HEK293 (cell line): Measurements from ENCODE around the gene COPB1.
A peak's percentile ranks its signal among the peaks of the same experiment; 100 is the strongest.

Experiments
- CTCF ChIA-PET: fragments of 350-600 bp; formaldehyde crosslinking; extraction: SDS; loops from one replicate; lab custom pipeline; 2021; ENCODE audit warnings: antibody characterized with exemption; lab: Yijun Ruan, JAX
- POLR2A ChIA-PET: fragments of 300-600 bp; formaldehyde crosslinking; extraction: SDS; loops from one replicate; lab custom pipeline; 2020; ENCODE audit warnings: antibody characterized with exemption, inconsistent platforms; lab: Yijun Ruan, JAX
- H3K27ac ChIP-seq: fragments of 200-500 bp; sonication (Bioruptor generic); 2 replicates; pipeline ENCODE4 v1.5.1; 2014; ENCODE audit warnings: low read depth, low read length, control low read depth, inconsistent platforms; ENCODE audit errors: extremely low read depth
- H3K36me3 ChIP-seq, 2 experiments: fragments of 200-500 bp in 1 of 2; sonication (Bioruptor generic) in 1 of 2; 1 replicate in 1 of 2; 2 replicates in 1 of 2; pipeline ENCODE4 v1.5.1; 2014 to 2017; ENCODE audit warnings: inconsistent platforms in 2 of 2, low read length in 2 of 2; ENCODE audit not compliant: control insufficient read depth in 2 of 2, insufficient read depth in 1 of 2
- H3K4me1 ChIP-seq: fragments of 200-500 bp; sonication (Bioruptor generic); 2 replicates; pipeline ENCODE4 v1.5.1; 2014; ENCODE audit warnings: mild to moderate bottlenecking, low read length, inconsistent platforms; ENCODE audit not compliant: control insufficient read depth, insufficient read depth
- H3K4me3 ChIP-seq: 2 replicates; pipeline ENCODE4 v1.5.1; 2011; ENCODE audit warnings: low read depth, mild to moderate bottlenecking, control low read depth, low read length, moderate library complexity
- H3K9me3 ChIP-seq: fragments of 200-500 bp; sonication (Bioruptor generic); 2 replicates; pipeline ENCODE4 v1.5.1; 2014; ENCODE audit warnings: low read depth, low read length, inconsistent platforms; ENCODE audit not compliant: control insufficient read depth, insufficient read depth
- BCL11A ChIP-seq: fragments of 450-650 bp; formaldehyde crosslinking; IDR thresholded peaks from 2 replicates; pipeline ENCODE4 v1.5.1; 2016; ENCODE audit warnings: low read depth, missing biosample characterization, missing genetic modification characterization
- BCL11B ChIP-seq: fragments of 450-650 bp; formaldehyde crosslinking; IDR thresholded peaks from 2 replicates; pipeline ENCODE4 v1.5.1; 2016; ENCODE audit warnings: low read depth, missing biosample characterization, missing genetic modification characterization
- HOXC10 ChIP-seq: sonication (generic); formaldehyde crosslinking; IDR thresholded peaks from 2 replicates; pipeline ENCODE4 v1.8.1; 2023; ENCODE audit warnings: mild to moderate bottlenecking, missing genetic modification reagents
- KLF9 ChIP-seq: fragments of 450-650 bp; formaldehyde crosslinking; IDR thresholded peaks from 2 replicates; pipeline ENCODE4 v1.5.1; 2016; ENCODE audit warnings: missing biosample characterization, missing genetic modification characterization, low read depth
- RBAK ChIP-seq: fragments of 450-650 bp; formaldehyde crosslinking; IDR thresholded peaks from 2 replicates; pipeline ENCODE4 v1.5.1; 2016; ENCODE audit warnings: missing biosample characterization, missing genetic modification characterization
- SETDB1 ChIP-seq: IDR thresholded peaks from one replicate; pipeline ENCODE4 v1.6.1; 2017; ENCODE audit warnings: mild to moderate bottlenecking, low read length, moderate library complexity, mixed read lengths; ENCODE audit not compliant: insufficient read length
- TRIM28 ChIP-seq: IDR thresholded peaks from 2 replicates; pipeline ENCODE4 v1.6.1; 2011; ENCODE audit warnings: low read length, control low read depth, borderline replicate concordance
- YY1 ChIP-seq: fragments of 450-650 bp; formaldehyde crosslinking; IDR thresholded peaks from 2 replicates; pipeline ENCODE4 v1.5.1; 2018; ENCODE audit warnings: missing biosample characterization, missing genetic modification characterization
- ZEB2 ChIP-seq: fragments of 450-650 bp; formaldehyde crosslinking; IDR thresholded peaks from 2 replicates; pipeline ENCODE4 v1.5.1; 2016; ENCODE audit warnings: missing biosample characterization, missing genetic modification characterization
- ZNF221 ChIP-seq: fragments of 450-650 bp; formaldehyde crosslinking; IDR thresholded peaks from 2 replicates; pipeline ENCODE4 v1.5.1; 2017; ENCODE audit warnings: missing biosample characterization, missing genetic modification characterization, borderline replicate concordance
- ZNF292 ChIP-seq: fragments of 450-650 bp; formaldehyde crosslinking; IDR thresholded peaks from 2 replicates; pipeline ENCODE4 v1.5.1; 2016; ENCODE audit warnings: low read depth, missing biosample characterization, missing genetic modification characterization, borderline replicate concordance
- ZNF324 ChIP-seq: fragments of 450-650 bp; formaldehyde crosslinking; IDR thresholded peaks from 2 replicates; pipeline ENCODE4 v1.5.1; 2016; ENCODE audit warnings: missing biosample characterization, missing genetic modification characterization
- ZNF335 ChIP-seq: fragments of 450-650 bp; formaldehyde crosslinking; conservative IDR thresholded peaks from 2 replicates; pipeline ENCODE4 v1.5.1; 2016; ENCODE audit warnings: missing biosample characterization, missing genetic modification characterization
- ZNF350 ChIP-seq: fragments of 450-650 bp; formaldehyde crosslinking; IDR thresholded peaks from 2 replicates; pipeline ENCODE4 v1.5.0; 2017; ENCODE audit warnings: missing biosample characterization, mild to moderate bottlenecking, missing genetic modification characterization
- ZNF37A ChIP-seq: fragments of 450-650 bp; IDR thresholded peaks from 2 replicates; pipeline ENCODE4 v1.5.1; 2018; ENCODE audit warnings: missing biosample characterization, missing genetic modification characterization
- ZNF501 ChIP-seq: fragments of 450-650 bp; formaldehyde crosslinking; IDR thresholded peaks from 2 replicates; pipeline ENCODE4 v1.5.1; 2016; ENCODE audit warnings: missing biosample characterization, missing genetic modification characterization
- ZNF571 ChIP-seq: fragments of 450-650 bp; formaldehyde crosslinking; IDR thresholded peaks from 2 replicates; pipeline ENCODE4 v1.5.0; 2017; ENCODE audit warnings: missing biosample characterization, missing genetic modification characterization
- ZNF664 ChIP-seq: fragments of 450-650 bp; formaldehyde crosslinking; IDR thresholded peaks from 2 replicates; pipeline ENCODE4 v1.5.1; 2016; ENCODE audit warnings: missing biosample characterization, missing genetic modification characterization
- ZNF692 ChIP-seq: fragments of 450-650 bp; formaldehyde crosslinking; IDR thresholded peaks from 2 replicates; pipeline ENCODE4 v1.5.1; 2016; ENCODE audit warnings: missing biosample characterization, missing genetic modification characterization

COPB1 gene

GRCh38 chr11:14529321-14529720 lies 29.7 kb upstream of the COPB1 start:
- POLR2A ChIA-PET, result interaction anchor here (0.5 kb wide), 1 partner anchor 59 kb away, joined by 4 read pairs; no protein-coding TSS in a partner anchor
- TF ChIP-seq ZNF37A, result no peak
- no peak for TF ChIP-seq ZNF221
- TF ChIP-seq YY1, result no peak
- no peak for TF ChIP-seq ZNF324 (tag by site-specific recombination)
- no peak for TF ChIP-seq ZNF292
- TF ChIP-seq HOXC10 (CRISPR knock-in tag), result no peak
- TF ChIP-seq, all 188 proteins: peak for 0
- H3K36me3 ChIP-seq, result no peaks in the 10 kb centered on the region
- H3K9me3 ChIP-seq, result no peaks in the 10 kb centered on the region
- H3K4me3 ChIP-seq, result no peak overlapping the region
- H3K4me1 ChIP-seq, result no peaks in the 10 kb centered on the region
- CTCF ChIA-PET, result interaction anchor here (1.0 to 1.4 kb wide), 2 partner anchors 9 to 378 kb away, joined by 3 to 7 read pairs; no protein-coding TSS in a partner anchor
- no peak overlapping the region for H3K27ac ChIP-seq

GRCh38 chr11:14522801-14523200 lies 23.2 kb upstream of the COPB1 start:
- Histone ChIP-seq H3K4me3 (no peak overlapping the region), H3K27ac (no peak overlapping the region), H3K4me1 (no peaks in the 10 kb centered on the region), H3K36me3 (peaks cover 8 to 14% of the 10 kb centered on the region in 2 experiments; a peak in 2 of 3 replicates), H3K9me3 (no peaks in the 10 kb centered on the region)
- ChIA-PET POLR2A (interaction anchor here (0.6 kb wide), 2 partner anchors 11 to 16 kb away, joined by 3 read pairs; no protein-coding TSS in a partner anchor), CTCF (interaction anchor here (1.0 kb wide), 1 partner anchor 387 kb away, joined by 3 read pairs; no protein-coding TSS in a partner anchor)
- TF ChIP-seq BCL11B (tag by site-specific recombination), result no peak
- TF ChIP-seq ZNF571, result no peak
- TF ChIP-seq ZNF664 (tag by site-specific recombination), result peak; percentile 31; the same call in 1 of the 2 replicates

GRCh38 chr11:14522245-14522644 lies 22.6 kb upstream of the COPB1 start:
- peaks cover 8 to 19% of the 10 kb centered on the region in 2 experiments; a peak in 2 of 3 replicates for H3K36me3 ChIP-seq
- TF ChIP-seq ZNF692 (tag by site-specific recombination), result no peak
- POLR2A ChIA-PET, result no interaction called here
- H3K4me1 ChIP-seq, result no peaks in the 10 kb centered on the region
- no peaks in the 10 kb centered on the region for H3K9me3 ChIP-seq
- CTCF ChIA-PET, result interaction anchor here (0.5 to 1.0 kb wide), 2 partner anchors 387 to 553 kb away, joined by 3 read pairs; no protein-coding TSS in a partner anchor
- no peak overlapping the region for H3K4me3 ChIP-seq
- H3K27ac ChIP-seq, result no peak overlapping the region

GRCh38 chr11:14520747-14521151 lies 21.1 kb upstream of the COPB1 start:
- ChIA-PET POLR2A (interaction anchor here (0.9 to 2.3 kb wide), 6 partner anchors 21 to 387 kb away, joined by 3 to 9 read pairs (median 5); partner anchors contain the start of genes COPB1, CYP2R1 and PDE3B), CTCF (interaction anchor here (0.6 to 0.7 kb wide), 3 partner anchors 389 to 1115 kb away, joined by 3 to 4 read pairs (median 4); no protein-coding TSS in a partner anchor)
- no peaks in the 10 kb centered on the region for H3K4me1 ChIP-seq
- peak overlapping the region; percentile 81 for H3K4me3 ChIP-seq
- no peak for TF ChIP-seq KLF9 (tag by site-specific recombination)
- TF ChIP-seq TRIM28, result no peak; the same call in 1 of the 2 replicates
- TF ChIP-seq SETDB1, result no peak
- no peak; the same call in 1 of the 2 replicates for TF ChIP-seq ZNF324 (tag by site-specific recombination)
- TF ChIP-seq ZNF501 (tag by site-specific recombination), result no peak; the same call in 1 of the 2 replicates
- TF ChIP-seq BCL11A (tag by site-specific recombination), result no peak
- TF ChIP-seq RBAK (tag by site-specific recombination), result no peak
- TF ChIP-seq ZNF335 (tag by site-specific recombination), result 0 out of 2 replicates have a peak, but pooled peaks have one; percentile 67
- peak; percentile 90 for TF ChIP-seq ZNF350 (tag by site-specific recombination)
- TF ChIP-seq ZEB2, result 0 out of 2 replicates have a peak, but pooled peaks have one; percentile 7
- peaks cover 17 to 33% of the 10 kb centered on the region in 2 experiments; a peak in 2 of 3 replicates for H3K36me3 ChIP-seq
- peak overlapping the region; percentile 77; the same call in 1 of the 2 replicates for H3K27ac ChIP-seq
- no peaks in the 10 kb centered on the region for H3K9me3 ChIP-seq
